CD4-positive, alpha-beta memory T cell (primary cell): ENCODE results near the gene XPO1. TPM values are rescaled to one million over a fixed set of nuclear protein-coding genes. Genes with fewer than 3 reads are reported as not detected.

Source experiments
- CTCF ChIA-PET: fragments of 350-600 bp; sonication (Branson Sonifier 250); formaldehyde crosslinking; loops from one replicate; lab custom pipeline; 2021; ENCODE audit warnings: inconsistent platforms; ENCODE audit not compliant: partially characterized antibody; lab: Charles Lee
- POLR2A ChIA-PET: fragments of 350-600 bp; sonication (Branson Sonifier 250); formaldehyde crosslinking; loops from one replicate; lab custom pipeline; 2021; ENCODE audit not compliant: partially characterized antibody; lab: Charles Lee
- DNase-seq, 5 donors: peaks; one replicate each; pipeline versions ENCODE4 v3.0.0 to v3.0.0-alpha.2; 2020 to 2022; ENCODE audit warnings: mixed read lengths in 1 of 5
- H3K27ac ChIP-seq: one replicate; pipeline ENCODE4 v1.7.0; 2013; ENCODE audit warnings: low read depth, low read length
- H3K27me3 ChIP-seq: 2 replicates; pipeline ENCODE4 v1.7.0; 2013; ENCODE audit warnings: mild to moderate bottlenecking, low read length, moderate library complexity; ENCODE audit not compliant: insufficient read depth
- H3K36me3 ChIP-seq: 2 replicates; pipeline ENCODE4 v1.7.0; 2013; ENCODE audit warnings: mild to moderate bottlenecking, low read length, moderate library complexity; ENCODE audit not compliant: insufficient read depth
- H3K4me1 ChIP-seq: 2 replicates; pipeline ENCODE4 v1.7.0; 2013; ENCODE audit warnings: mild to moderate bottlenecking, low read length, moderate library complexity; ENCODE audit not compliant: insufficient read depth
- H3K4me3 ChIP-seq, 2 donors: one replicate each; pipeline ENCODE4 v1.7.0; 2013; ENCODE audit warnings: low read length in 2 of 2, mild to moderate bottlenecking in 1 of 2
- H3K9me3 ChIP-seq, 2 donors: one replicate each; pipeline ENCODE4 v1.7.0; 2013; ENCODE audit warnings: low read length in 2 of 2, control low read depth in 1 of 2; ENCODE audit not compliant: control insufficient read depth in 1 of 2
- H3K27ac Mint-ChIP-seq, 7 donors: one replicate each; pipeline ENCODE4 v1.8.0; 2020 to 2021; ENCODE audit warnings: mixed read lengths in 7 of 7, mild to moderate bottlenecking in 6 of 7, inconsistent platforms in 3 of 7, moderate library complexity in 3 of 7
- H3K27me3 Mint-ChIP-seq, 2 donors: one replicate each; pipeline ENCODE4 v1.8.0; 2020 to 2021; ENCODE audit warnings: mixed read lengths in 2 of 2
- H3K36me3 Mint-ChIP-seq, 2 donors: one replicate each; pipeline ENCODE4 v1.8.0; 2020 to 2021; ENCODE audit warnings: mixed read lengths in 2 of 2, inconsistent platforms in 1 of 2, mild to moderate bottlenecking in 1 of 2
- H3K4me1 Mint-ChIP-seq, 4 donors: one replicate each; pipeline ENCODE4 v1.8.0; 2020 to 2021; ENCODE audit warnings: mixed read lengths in 4 of 4, mild to moderate bottlenecking in 1 of 4
- H3K4me3 Mint-ChIP-seq, 8 donors: one replicate each; pipeline ENCODE4 v1.8.0; 2020 to 2021; ENCODE audit warnings: mixed read lengths in 8 of 8, mild to moderate bottlenecking in 7 of 8, moderate library complexity in 6 of 8, inconsistent platforms in 3 of 8
- H3K9me3 Mint-ChIP-seq, 8 donors: one replicate each; pipeline ENCODE4 v1.8.0; 2020 to 2021; ENCODE audit warnings: mixed read lengths in 8 of 8, mild to moderate bottlenecking in 5 of 8, inconsistent platforms in 3 of 8, moderate library complexity in 1 of 8
- intact Hi-C: fragments of 100-400 bp; cut with micrococcal nuclease; formaldehyde crosslinking; loops from one replicate; pipeline ENCODE4 v1.15.1; 2023
- polyA plus RNA-seq, 2 donors: library from polyadenylated mRNA; unstranded; fragments of 300-500 nt; fragmentation: Illumina TruSeq; gene quantifications; one replicate each; pipeline ENCODE4 v1.2.3, GENCODE V29; 2021
- total RNA-seq, 2 experiments: library from RNA; stranded (reverse); gene quantifications; one replicate each; pipeline ENCODE4 v1.2.3, GENCODE V29; 2021

Gene XPO1
- total and polyA plus RNA-seq, 4 experiments from 2014 or later, result 26.8 to 180 (median 110) TPM

- peaks cover 0 to 1% (median 0%) of the 10 kb centered on the region in 4 donors for H3K4me1 Mint-ChIP-seq
- no peaks in the 10 kb centered on the region for H3K36me3 ChIP-seq
- intact Hi-C loops, result no loop called here
- no peaks in the 10 kb centered on the region for H3K4me1 ChIP-seq
- no peak overlapping the region for H3K4me3 Mint-ChIP-seq
- H3K27ac ChIP-seq, result no peak overlapping the region
- H3K4me3 ChIP-seq, result no peak overlapping the region
- H3K27me3 ChIP-seq, result no peaks in the 10 kb centered on the region
- H3K9me3 ChIP-seq, result no peaks in the 10 kb centered on the region
- H3K9me3 Mint-ChIP-seq, result peaks cover 0 to 2% (median 0%) of the 10 kb centered on the region in 8 donors
- H3K27ac Mint-ChIP-seq, result no peak overlapping the region
- POLR2A ChIA-PET, result no interaction called here
- peaks cover 0 to 2% of the 10 kb centered on the region in 2 donors for H3K27me3 Mint-ChIP-seq
- DNase-seq, result no peak
- no peaks in the 10 kb centered on the region for H3K36me3 Mint-ChIP-seq
- CTCF ChIA-PET, result no interaction called here
Measured at GRCh38 chr2:61566566-61566965, 28.4 kb upstream of the XPO1 start.

GRCh38 chr2:61562615-61563014 is 24.5 kb upstream of the XPO1 start:
- peaks cover 0 to 1% (median 0%) of the 10 kb centered on the region in 4 donors for H3K4me1 Mint-ChIP-seq
- no peaks in the 10 kb centered on the region for H3K36me3 Mint-ChIP-seq
- H3K4me3 Mint-ChIP-seq, result no peak overlapping the region
- intact Hi-C loops, result no loop called here
- no peaks in the 10 kb centered on the region for H3K9me3 ChIP-seq
- H3K27ac ChIP-seq, result no peak overlapping the region
- H3K9me3 Mint-ChIP-seq, result no peaks in the 10 kb centered on the region
- CTCF ChIA-PET, result no interaction called here
- H3K4me1 ChIP-seq, result no peaks in the 10 kb centered on the region
- H3K27ac Mint-ChIP-seq, result no peak overlapping the region
- H3K4me3 ChIP-seq, result no peak overlapping the region
- POLR2A ChIA-PET, result no interaction called here
- no peaks in the 10 kb centered on the region for H3K36me3 ChIP-seq
- no peaks in the 10 kb centered on the region for H3K27me3 ChIP-seq
- H3K27me3 Mint-ChIP-seq, result peaks cover 2% of the 10 kb centered on the region in 2 donors
- DNase-seq, result no peak

GRCh38 chr2:61558160-61558559 is 20.0 kb upstream of the XPO1 start:
- H3K4me1 Mint-ChIP-seq, result no peaks in the 10 kb centered on the region
- H3K27me3 ChIP-seq, result no peaks in the 10 kb centered on the region
- intact Hi-C loops, result no loop called here

GRCh38 chr2:61557381-61557780 is 19.2 kb upstream of the XPO1 start:
- no peak overlapping the region for H3K4me3 Mint-ChIP-seq
- no peaks in the 10 kb centered on the region for H3K9me3 Mint-ChIP-seq
- Histone ChIP-seq H3K27ac (no peak overlapping the region), H3K36me3 (no peaks in the 10 kb centered on the region), H3K4me1 (no peaks in the 10 kb centered on the region), H3K4me3 (no peak overlapping the region), H3K9me3 (no peaks in the 10 kb centered on the region), H3K27me3 (no peaks in the 10 kb centered on the region)
- no peaks in the 10 kb centered on the region for H3K36me3 Mint-ChIP-seq
- ChIA-PET POLR2A (no interaction called here), CTCF (no interaction called here)
- H3K27me3 Mint-ChIP-seq, result peaks cover 2% of the 10 kb centered on the region in 2 donors
- no peak for DNase-seq
- intact Hi-C loops, result no loop called here
- H3K4me1 Mint-ChIP-seq, result no peaks in the 10 kb centered on the region
- H3K27ac Mint-ChIP-seq, result no peak overlapping the region

More at GRCh38 chr2:61558160-61558559, 20.0 kb upstream of the XPO1 start:
- H3K36me3 ChIP-seq, result no peaks in the 10 kb centered on the region
- H3K9me3 ChIP-seq, result no peaks in the 10 kb centered on the region
- no peak overlapping the region for H3K4me3 ChIP-seq
- no peak overlapping the region for H3K27ac ChIP-seq
- ChIA-PET POLR2A (no interaction called here), CTCF (no interaction called here)
- H3K4me1 ChIP-seq, result no peaks in the 10 kb centered on the region
- no peaks in the 10 kb centered on the region for H3K9me3 Mint-ChIP-seq
- no peak overlapping the region for H3K27ac Mint-ChIP-seq
- peaks cover 2% of the 10 kb centered on the region in 2 donors for H3K27me3 Mint-ChIP-seq
- no peak overlapping the region for H3K4me3 Mint-ChIP-seq
- H3K36me3 Mint-ChIP-seq, result no peaks in the 10 kb centered on the region
- DNase-seq, result no peak

- POLR2A ChIA-PET, result no interaction called here
- H3K4me3 Mint-ChIP-seq, result no peak overlapping the region
- H3K27me3 Mint-ChIP-seq, result peaks cover 0 to 2% of the 10 kb centered on the region in 2 donors
Measured at GRCh38 chr2:61554604-61555003, 16.4 kb upstream of the XPO1 start.

GRCh38 chr2:61550375-61551209 is 12.4 kb upstream of the XPO1 start:
- intact Hi-C loops, result no loop called here
- Histone ChIP-seq H3K4me1 (no peaks in the 10 kb centered on the region), H3K4me3 (no peak overlapping the region), H3K36me3 (no peaks in the 10 kb centered on the region), H3K9me3 (no peaks in the 10 kb centered on the region), H3K27me3 (no peaks in the 10 kb centered on the region), H3K27ac (no peak overlapping the region)
- no peak for DNase-seq
- H3K36me3 Mint-ChIP-seq, result no peaks in the 10 kb centered on the region
- no peaks in the 10 kb centered on the region for H3K4me1 Mint-ChIP-seq
- POLR2A ChIA-PET, result no interaction called here
- no peak overlapping the region for H3K4me3 Mint-ChIP-seq
- H3K27me3 Mint-ChIP-seq, result peaks cover 0 to 1% of the 10 kb centered on the region in 2 donors
- CTCF ChIA-PET, result interaction anchor here (1.3 kb wide), 1 partner anchor 124 kb away, joined by 3 read pairs; no protein-coding TSS in a partner anchor
- no peak overlapping the region for H3K27ac Mint-ChIP-seq
- no peaks in the 10 kb centered on the region for H3K9me3 Mint-ChIP-seq

More at GRCh38 chr2:61554604-61555003, 16.4 kb upstream of the XPO1 start:
- intact Hi-C loops, result no loop called here
- no peak overlapping the region for H3K27ac Mint-ChIP-seq
- Histone ChIP-seq H3K4me1 (no peaks in the 10 kb centered on the region), H3K27ac (no peak overlapping the region), H3K36me3 (no peaks in the 10 kb centered on the region), H3K27me3 (no peaks in the 10 kb centered on the region), H3K4me3 (no peak overlapping the region), H3K9me3 (no peaks in the 10 kb centered on the region)
- no peak for DNase-seq
- no peaks in the 10 kb centered on the region for H3K9me3 Mint-ChIP-seq
- no peaks in the 10 kb centered on the region for H3K36me3 Mint-ChIP-seq
- CTCF ChIA-PET, result no interaction called here
- H3K4me1 Mint-ChIP-seq, result no peaks in the 10 kb centered on the region

GRCh38 chr2:61549546-61549945 is 11.4 kb upstream of the XPO1 start:
- ChIA-PET CTCF (interaction anchor here (1.3 kb wide), 1 partner anchor 123 kb away, joined by 3 read pairs; no protein-coding TSS in a partner anchor), POLR2A (no interaction called here)
- Mint-ChIP-seq H3K4me1 (no peaks in the 10 kb centered on the region), H3K27me3 (peaks cover 0 to 1% of the 10 kb centered on the region in 2 donors), H3K9me3 (no peaks in the 10 kb centered on the region), H3K4me3 (no peak overlapping the region), H3K36me3 (no peaks in the 10 kb centered on the region), H3K27ac (peak overlapping the region in 1 of 7 donors; percentile 43)
- Histone ChIP-seq H3K36me3 (no peaks in the 10 kb centered on the region), H3K4me3 (no peak overlapping the region), H3K9me3 (no peaks in the 10 kb centered on the region), H3K4me1 (no peaks in the 10 kb centered on the region), H3K27ac (no peak overlapping the region), H3K27me3 (no peaks in the 10 kb centered on the region)
- no peak for DNase-seq
- intact Hi-C loops, result no loop called here
